Stimulated activated CD8-positive, alpha-beta memory T cell treated with anti-CD3 and anti-CD28 coated beads, Interleukin-4, amount 100 ng/mL, for 48 hours (primary cell): Measurements from ENCODE around the gene IRAG1.
"Not testable (repeated sequence)": the region's sequence is repeated elsewhere in the genome, so short reads cannot be mapped to it uniquely, and the experiment has no call there.

Experiments used
- DNase-seq: peaks from one replicate; pipeline ENCODE4 v3.0.0-alpha.2; 2020

Gene IRAG1

GRCh38 chr11:10699072-10699471, 5.5 kb upstream of the IRAG1 start:
- no peak for DNase-seq

- DNase-seq, result no peak
These were observed 3.7 kb upstream of the IRAG1 start for GRCh38 chr11:10697323-10697620.

GRCh38 chr11:10696468-10697322, 3.1 kb upstream of the IRAG1 start:
- DNase-seq, result no peak

- no peak for DNase-seq
These were observed 2.3 kb upstream of the IRAG1 start for GRCh38 chr11:10695833-10696232.

- DNase-seq, result no peak
These were observed 1.1 kb upstream of the IRAG1 start for GRCh38 chr11:10694486-10695239.

GRCh38 chr11:10692531-10693115, 932 bp downstream of the IRAG1 start:
- no peak for DNase-seq

GRCh38 chr11:10688401-10688800, 5.2 kb downstream of the IRAG1 start:
- no peak for DNase-seq

- no peak for DNase-seq
These were observed 7.2 kb downstream of the IRAG1 start for GRCh38 chr11:10686311-10686710.

GRCh38 chr11:10683429-10683828, 10.1 kb downstream of the IRAG1 start:
- DNase-seq, result no peak

- DNase-seq, result no peak
These were observed 12.5 kb downstream of the IRAG1 start for GRCh38 chr11:10680956-10681487.

GRCh38 chr11:10680279-10680678, 13.3 kb downstream of the IRAG1 start:
- not testable (repeated sequence) for DNase-seq

- DNase-seq, result no peak
These were observed 13.9 kb downstream of the IRAG1 start for GRCh38 chr11:10679644-10680043.

- DNase-seq, result no peak
These were observed 15.5 kb downstream of the IRAG1 start for GRCh38 chr11:10678101-10678500.

- DNase-seq, result no peak
These were observed 16.6 kb downstream of the IRAG1 start for GRCh38 chr11:10676919-10677318.

GRCh38 chr11:10674911-10675440, 18.6 kb downstream of the IRAG1 start:
- DNase-seq, result no peak

GRCh38 chr11:10674440-10674855, 19.1 kb downstream of the IRAG1 start:
- DNase-seq, result no peak

GRCh38 chr11:10673501-10674062, 20.0 kb downstream of the IRAG1 start:
- no peak for DNase-seq

GRCh38 chr11:10670099-10670498, 23.5 kb downstream of the IRAG1 start:
- DNase-seq, result no peak

GRCh38 chr11:10669258-10670033, 24.1 kb downstream of the IRAG1 start:
- no peak for DNase-seq

GRCh38 chr11:10667521-10667885, 26.1 kb downstream of the IRAG1 start:
- DNase-seq, result no peak

GRCh38 chr11:10666556-10667520, 26.7 kb downstream of the IRAG1 start:
- DNase-seq, result no peak
